DOHH2 (cell line): ENCODE data around the gene MRPS2.

Experiments
- CTCF ChIP-seq: fragments of 200-600 bp; sonication (generic); IDR thresholded peaks from one replicate; pipeline ENCODE4 v1.5.1; 2014; ENCODE audit warnings: antibody characterized with exemption, mild to moderate bottlenecking, low read depth, low read length; ENCODE audit not compliant: poor library complexity, severe bottlenecking
- EZH2phosphoT487 ChIP-seq: fragments of 200-600 bp; sonication (generic); IDR thresholded peaks from 2 replicates; pipeline ENCODE4 v1.6.1; 2017; ENCODE audit warnings: borderline replicate concordance, mild to moderate bottlenecking, antibody characterized with exemption, low read length, moderate library complexity, mixed read lengths

- TF ChIP-seq CTCF, result no peak
- no peak for TF ChIP-seq EZH2phosphoT487
Measured at GRCh38 chr9:135531096-135531495, 30.6 kb downstream of the MRPS2 start.
